HG03103 (cell line): ENCODE results near the gene COL5A1.

Experiments used
- ATAC-seq: cut with Tn5 transposase; IDR thresholded peaks from one replicate; pipeline ENCODE4 v1.9.1; 2021; ENCODE audit warnings: low read depth; ENCODE audit not compliant: unreplicated experiment

Gene COL5A1

GRCh38 chr9:134863941-134864820 lies 222.6 kb downstream of the COL5A1 start:
- no peak for ATAC-seq

- ATAC-seq: no peak
Measured at GRCh38 chr9:134864821-134865190, 223.2 kb downstream of the COL5A1 start.

GRCh38 chr9:134867917-134868750 lies 226.5 kb downstream of the COL5A1 start:
- no peak for ATAC-seq

- ATAC-seq: no peak
Measured at GRCh38 chr9:134868751-134869553, 227.3 kb downstream of the COL5A1 start.

GRCh38 chr9:134869554-134870300 lies 228.1 kb downstream of the COL5A1 start:
- ATAC-seq: no peak

GRCh38 chr9:134870301-134870694 lies 228.7 kb downstream of the COL5A1 start:
- ATAC-seq: no peak

GRCh38 chr9:134870746-134871662 lies 229.4 kb downstream of the COL5A1 start:
- no peak for ATAC-seq

- no peak for ATAC-seq
Measured at GRCh38 chr9:134871697-134872340, 230.2 kb downstream of the COL5A1 start.

GRCh38 chr9:134872482-134873231 lies 231.1 kb downstream of the COL5A1 start:
- no peak for ATAC-seq

- no peak for ATAC-seq
Measured at GRCh38 chr9:134875371-134875770, 233.8 kb downstream of the COL5A1 start.

GRCh38 chr9:134877541-134877940 lies 235.9 kb downstream of the COL5A1 start:
- ATAC-seq: no peak

GRCh38 chr9:134879664-134880483 lies 238.3 kb downstream of the COL5A1 start:
- no peak for ATAC-seq

- no peak for ATAC-seq
Measured at GRCh38 chr9:134880484-134881312, 239.1 kb downstream of the COL5A1 start, which contains the start of gene FCN2. FCN2 (plus strand) TSS chr9:134880810; CDS start chr9:134880822, 12 bp downstream.

GRCh38 chr9:134881313-134881670 lies 239.7 kb downstream of the COL5A1 start:
- ATAC-seq: no peak

GRCh38 chr9:134882204-134882785 lies 240.7 kb downstream of the COL5A1 start:
- no peak for ATAC-seq
